Activated CD4-positive, alpha-beta T cell treated with anti-CD3 and anti-CD28 coated beads for 48 hours (primary cell): Measurements from ENCODE around the gene OR8K3.

Experiments used
- DNase-seq: peaks from one replicate; pipeline ENCODE4 v3.0.0-alpha.2; 2020

The OR8K3 gene

DNA sequence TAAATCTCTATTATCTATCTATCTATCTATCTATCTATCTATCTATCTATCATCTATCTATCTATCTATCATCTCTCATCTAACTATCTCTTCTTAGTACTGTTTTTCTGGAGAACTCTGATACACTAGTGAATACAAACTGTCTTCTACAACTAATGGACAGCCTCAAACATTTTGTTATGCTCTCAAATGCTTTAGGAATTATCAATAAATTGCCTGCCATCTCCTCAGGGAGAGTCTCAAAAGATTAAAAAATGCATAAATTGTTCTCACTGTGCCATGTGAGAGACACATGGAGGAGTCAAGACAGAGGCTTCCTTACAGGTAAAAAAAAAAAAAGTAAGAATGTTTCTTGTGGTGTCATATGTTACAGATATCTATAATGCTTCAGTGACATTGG, at the start of gene OR8K3:
TSS of gene OR8K3 (plus strand) at position 301 of the 400 bp plus-strand sequence. CDS start 3,163 bp downstream, outside the sequence.
- no peak for DNase-seq

GRCh38 chr11:56271092-56271491, 43.9 kb upstream of the OR8K3 start:
- no peak for DNase-seq

DNA sequence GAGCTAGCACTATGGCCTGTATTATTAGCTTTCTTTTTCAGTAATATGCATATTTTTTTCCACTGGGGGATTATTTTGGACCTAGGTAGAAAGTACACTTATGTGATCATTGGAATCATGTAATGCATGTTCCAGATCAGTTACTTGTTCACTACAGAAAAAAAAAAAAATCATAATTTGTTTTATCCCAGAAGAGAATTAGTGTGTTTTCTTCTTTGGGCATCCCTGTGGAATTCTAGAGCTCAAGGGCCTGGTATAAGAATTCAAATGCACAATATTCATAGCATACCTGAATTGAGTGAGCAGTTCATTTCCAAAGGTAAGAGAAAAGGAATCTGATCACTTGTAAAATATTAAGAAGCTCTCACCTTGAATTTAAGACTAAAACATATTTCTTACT, 41.1 kb upstream of the OR8K3 start, which contains the start of gene OR5T1:
TSS of gene OR5T1 (plus strand) at position 301 of the 400 bp plus-strand sequence. CDS start 1,485 bp downstream, outside the sequence.
- DNase-seq, result no peak

DNA sequence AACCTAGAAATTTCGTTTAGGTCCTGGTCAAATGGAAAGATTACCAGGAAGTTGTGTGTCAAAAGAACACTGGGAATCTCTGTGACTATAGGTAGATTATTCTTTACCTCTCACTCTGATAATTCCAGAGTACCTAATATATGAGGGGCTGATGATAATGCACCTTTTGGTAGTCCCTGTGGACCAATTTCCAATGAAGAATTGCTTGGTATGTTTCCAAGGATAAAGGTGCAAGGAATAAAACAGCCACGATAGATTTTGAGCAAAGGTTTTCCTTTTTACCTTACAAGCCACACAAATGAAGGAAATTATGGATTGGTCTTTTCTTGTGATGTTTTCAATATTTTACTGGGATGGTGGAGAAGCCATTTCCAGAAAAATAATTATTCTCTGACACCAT, 22.8 kb upstream of the OR8K3 start, which contains the start of gene OR8H1:
TSS of gene OR8H1 (minus strand) at position 101 of the 400 bp plus-strand sequence. CDS start 1,192 bp downstream, outside the sequence.
- no peak for DNase-seq

GRCh38 chr11:56296898-56297297, 18.0 kb upstream of the OR8K3 start:
- DNase-seq, result no peak

DNA sequence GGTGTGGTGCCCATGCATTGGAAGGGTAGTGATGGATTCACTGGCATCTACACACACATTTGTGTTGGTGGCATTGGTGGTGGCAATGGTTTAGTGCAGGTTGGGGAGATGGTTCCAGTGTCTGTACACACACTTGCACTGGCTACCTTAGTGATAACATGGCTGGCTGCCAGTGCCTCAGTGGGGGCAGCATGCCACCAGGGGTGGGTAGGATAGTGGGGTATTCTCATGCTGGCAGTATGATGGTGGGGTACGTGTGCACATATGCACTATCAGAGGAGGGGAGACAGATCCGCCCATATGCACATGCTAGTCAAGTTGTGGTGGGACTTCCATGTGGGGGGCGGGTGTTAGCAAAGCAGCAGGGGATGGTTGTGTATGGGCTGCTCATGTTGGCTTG, 7.1 kb upstream of the OR8K3 start:
- DNase-seq, result no peak

- DNase-seq, result no peak
These were observed 17.0 kb downstream of the OR8K3 start for GRCh38 chr11:56331861-56332491.

- DNase-seq, result no peak
These were observed 18.2 kb downstream of the OR8K3 start for GRCh38 chr11:56333156-56333555.

DNA sequence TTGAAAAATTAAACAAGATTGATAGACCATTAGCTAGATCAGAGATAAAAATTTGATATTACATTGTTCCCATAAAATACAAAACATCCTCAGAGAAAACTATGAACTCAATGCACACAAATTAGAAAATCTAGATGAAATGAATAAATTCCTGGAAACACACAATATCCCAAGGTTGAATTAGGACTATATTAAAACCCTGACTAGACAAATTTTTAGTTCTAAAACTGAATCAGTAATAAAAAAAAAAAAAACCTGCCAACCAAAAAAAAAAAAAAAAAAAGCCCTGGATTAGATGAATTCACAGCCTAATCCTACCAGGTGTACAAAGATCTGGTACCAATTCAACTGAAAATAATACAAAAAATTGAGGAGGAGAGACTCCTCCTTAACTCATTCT, 25.3 kb downstream of the OR8K3 start:
- DNase-seq, result no peak

DNA sequence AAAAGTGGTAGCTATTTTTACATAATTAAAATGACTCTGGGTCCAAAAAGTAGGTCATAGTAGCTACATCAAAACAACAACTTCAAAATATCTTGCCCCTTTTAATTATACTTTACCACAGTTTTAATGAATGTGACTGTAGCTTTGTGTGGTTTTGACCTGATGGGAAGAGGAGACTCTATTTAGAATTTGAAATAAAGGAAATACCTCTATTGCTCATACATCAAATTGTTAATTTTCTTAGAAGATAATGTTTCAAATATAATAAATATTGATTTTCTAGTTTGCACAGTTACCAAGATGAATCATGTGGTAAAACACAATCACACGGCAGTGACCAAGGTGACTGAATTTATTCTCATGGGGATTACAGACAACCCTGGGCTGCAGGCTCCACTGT, 30.8 kb downstream of the OR8K3 start, which contains the start of gene OR8K1:
TSS of gene OR8K1 (plus strand) at position 301 of the 400 bp plus-strand sequence. CDS start at position 301, 0 bp downstream.
- no peak for DNase-seq

- DNase-seq, result no peak
These were observed 39.0 kb downstream of the OR8K3 start, which contains the start of gene OR8J1 for GRCh38 chr11:56353991-56354390. Gene OR8J1, plus strand, starts transcription at chr11:56354291. Its CDS starts 5,956 bp downstream, at chr11:56360247.
